Sigmoid colon (tissue), 4 donors: ENCODE results near the gene ACVR2A.

ENCODE experiments used
- EP300 ChIP-seq, 4 donors: sonication (generic); formaldehyde crosslinking; IDR thresholded peaks; one replicate each; pipeline ENCODE4 v1.6.1; 2017; ENCODE audit warnings: antibody characterized with exemption in 4 of 4
- POLR2A ChIP-seq, 2 donors: fragments of 450-650 bp; IDR thresholded peaks; one replicate each; pipeline ENCODE4 v1.6.1; 2016; ENCODE audit warnings: antibody characterized with exemption in 2 of 2, mild to moderate bottlenecking in 2 of 2, moderate library complexity in 2 of 2
- TF ChIP-seq, protein P1 (sequence below), 4 experiments: fragments of 450-650 bp in 3 of 4; fragments of 200-600 bp in 1 of 4; IDR thresholded peaks; one replicate each; pipeline ENCODE4 v1.5.1; 2016 to 2019; ENCODE audit warnings: antibody characterized with exemption in 4 of 4, mild to moderate bottlenecking in 3 of 4, moderate library complexity in 2 of 4

DNA sequence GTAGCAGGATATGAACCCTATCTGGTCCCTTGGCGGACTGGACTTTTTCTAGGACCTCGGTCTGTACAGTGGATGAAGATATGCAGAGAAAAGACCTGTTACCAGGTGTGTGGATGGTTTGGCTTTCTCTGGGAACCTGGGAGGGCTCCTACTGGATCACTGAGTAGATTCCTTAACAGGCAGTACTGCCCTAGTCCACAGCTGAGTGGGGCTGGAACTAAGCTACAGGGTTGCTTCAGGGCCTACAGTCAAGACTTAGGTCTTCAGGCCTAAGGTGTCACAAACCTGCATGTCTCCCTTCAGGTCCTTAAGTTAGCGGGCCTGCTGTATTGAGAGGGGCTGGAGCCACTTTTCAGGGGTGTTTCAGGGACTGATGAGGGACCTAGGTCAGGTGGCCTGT lies 132.8 kb downstream of the ACVR2A start:
- TF ChIP-seq, protein P1, sequence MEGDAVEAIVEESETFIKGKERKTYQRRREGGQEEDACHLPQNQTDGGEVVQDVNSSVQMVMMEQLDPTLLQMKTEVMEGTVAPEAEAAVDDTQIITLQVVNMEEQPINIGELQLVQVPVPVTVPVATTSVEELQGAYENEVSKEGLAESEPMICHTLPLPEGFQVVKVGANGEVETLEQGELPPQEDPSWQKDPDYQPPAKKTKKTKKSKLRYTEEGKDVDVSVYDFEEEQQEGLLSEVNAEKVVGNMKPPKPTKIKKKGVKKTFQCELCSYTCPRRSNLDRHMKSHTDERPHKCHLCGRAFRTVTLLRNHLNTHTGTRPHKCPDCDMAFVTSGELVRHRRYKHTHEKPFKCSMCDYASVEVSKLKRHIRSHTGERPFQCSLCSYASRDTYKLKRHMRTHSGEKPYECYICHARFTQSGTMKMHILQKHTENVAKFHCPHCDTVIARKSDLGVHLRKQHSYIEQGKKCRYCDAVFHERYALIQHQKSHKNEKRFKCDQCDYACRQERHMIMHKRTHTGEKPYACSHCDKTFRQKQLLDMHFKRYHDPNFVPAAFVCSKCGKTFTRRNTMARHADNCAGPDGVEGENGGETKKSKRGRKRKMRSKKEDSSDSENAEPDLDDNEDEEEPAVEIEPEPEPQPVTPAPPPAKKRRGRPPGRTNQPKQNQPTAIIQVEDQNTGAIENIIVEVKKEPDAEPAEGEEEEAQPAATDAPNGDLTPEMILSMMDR (IDR thresholded peaks at IDR 0.05), result no peak
- TF ChIP-seq POLR2A (IDR thresholded peaks at IDR 0.05) (no peak), EP300 (IDR thresholded peaks at IDR 0.05) (no peak)
